A172 (cell line): Measurements from ENCODE around the gene SRL. TPM values are rescaled to one million over a fixed set of nuclear protein-coding genes. Genes with fewer than 3 reads are reported as not detected.
A peak's percentile ranks its signal among the peaks of the same experiment; 100 is the strongest.
"Not testable (repeated sequence)": the region's sequence is repeated elsewhere in the genome, so short reads cannot be mapped to it uniquely, and the experiment has no call there.

ENCODE experiments used
- DNase-seq: peaks from one replicate; pipeline ENCODE4 v3.0.0-alpha.2; 2015; ENCODE audit warnings: low spot score
- total RNA-seq: library from RNA; depleted of rRNA; stranded (reverse); fragments of >200 nt; shearing (Covaris generic); gene quantifications from 2 replicates; pipeline ENCODE4 v1.2.3, GENCODE V29; 2014

The SRL gene
- total RNA-seq, 1 experiment from 2014 or later: not detected

DNA sequence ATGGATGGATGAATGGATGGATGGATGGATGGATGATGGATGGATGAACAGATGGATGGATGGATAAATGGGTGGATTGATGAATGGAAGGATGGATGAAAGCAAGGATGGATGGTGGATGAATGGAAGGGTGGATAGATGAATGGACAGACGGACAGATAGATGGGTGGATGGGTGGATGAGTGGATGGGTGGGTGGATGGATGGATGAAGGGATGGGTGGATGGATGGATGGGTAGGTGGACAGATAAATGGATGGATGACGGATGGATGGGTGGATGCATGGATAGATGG, 14.9 kb downstream of the SRL start:
- no peak for DNase-seq

GRCh38 chr16:4226251-4227039, 15.4 kb downstream of the SRL start:
- no peak for DNase-seq

GRCh38 chr16:4225075-4225474, 16.8 kb downstream of the SRL start:
- no peak for DNase-seq

DNA sequence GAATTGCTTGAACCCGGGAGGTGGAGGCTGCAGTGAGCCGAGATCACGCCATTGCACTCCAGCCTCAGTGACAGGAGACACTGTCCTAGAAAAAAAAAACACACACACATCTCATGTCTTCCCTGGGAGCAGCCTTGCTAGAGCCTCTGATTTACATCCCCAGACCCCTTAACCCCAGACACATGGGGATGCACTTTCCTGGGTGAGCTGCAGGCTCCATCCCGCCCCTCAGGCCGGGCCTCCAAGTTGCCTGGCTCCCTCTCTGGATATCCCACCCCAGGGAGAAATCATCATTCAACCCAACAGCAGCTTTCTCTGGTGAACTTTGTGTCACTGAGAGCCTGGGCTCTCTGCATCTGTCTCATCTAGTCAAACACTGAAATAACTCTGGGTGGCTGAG, 21.5 kb downstream of the SRL start:
- DNase-seq: no peak

GRCh38 chr16:4218202-4218601, 23.7 kb downstream of the SRL start:
- no peak for DNase-seq

GRCh38 chr16:4217204-4218131, 24.4 kb downstream of the SRL start:
- no peak for DNase-seq

- DNase-seq: no peak
Measured at GRCh38 chr16:4216596-4216995, 25.3 kb downstream of the SRL start.

- no peak for DNase-seq
Measured at GRCh38 chr16:4215106-4215505, 26.8 kb downstream of the SRL start.

DNA sequence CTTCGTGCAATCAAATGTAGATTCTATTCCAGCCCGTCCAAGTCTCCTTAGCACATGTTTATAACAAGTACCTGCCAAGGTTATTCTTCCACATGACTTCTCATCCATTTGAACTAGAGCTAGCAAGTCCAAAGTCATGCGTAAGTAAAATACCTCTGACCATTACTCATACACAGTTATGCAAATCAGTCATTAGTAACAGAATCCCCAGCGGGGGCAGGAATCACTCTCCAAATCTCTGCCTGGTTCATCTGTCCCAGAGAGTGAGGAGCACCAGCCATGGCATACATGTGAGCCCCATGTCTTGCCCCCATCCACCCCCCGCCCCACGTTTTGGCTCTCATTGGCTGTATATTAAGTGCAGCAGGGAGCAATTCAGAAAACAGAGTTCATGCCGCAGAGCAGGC, 27.7 kb downstream of the SRL start:
- DNase-seq: peak; percentile 84

DNA sequence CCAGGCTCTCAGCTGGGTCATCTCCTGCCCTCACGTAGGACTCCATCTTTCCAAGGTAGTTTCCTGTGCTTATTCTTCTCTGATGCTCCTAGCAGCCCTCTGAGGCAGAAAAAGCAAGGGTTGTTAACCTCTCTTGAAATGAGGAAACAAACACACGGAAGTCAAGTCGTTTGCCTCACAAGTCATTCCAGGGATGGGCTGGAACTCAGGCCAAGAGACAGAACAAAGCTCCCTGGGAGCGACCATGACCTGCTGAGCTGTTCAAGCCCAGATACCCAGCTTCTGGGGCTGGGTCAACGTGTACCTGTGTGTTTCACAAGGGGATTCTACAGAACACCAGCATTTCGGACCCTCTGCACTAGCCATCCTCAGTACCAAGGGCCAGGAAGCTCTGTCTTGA, 28.1 kb downstream of the SRL start:
- DNase-seq: no peak

DNA sequence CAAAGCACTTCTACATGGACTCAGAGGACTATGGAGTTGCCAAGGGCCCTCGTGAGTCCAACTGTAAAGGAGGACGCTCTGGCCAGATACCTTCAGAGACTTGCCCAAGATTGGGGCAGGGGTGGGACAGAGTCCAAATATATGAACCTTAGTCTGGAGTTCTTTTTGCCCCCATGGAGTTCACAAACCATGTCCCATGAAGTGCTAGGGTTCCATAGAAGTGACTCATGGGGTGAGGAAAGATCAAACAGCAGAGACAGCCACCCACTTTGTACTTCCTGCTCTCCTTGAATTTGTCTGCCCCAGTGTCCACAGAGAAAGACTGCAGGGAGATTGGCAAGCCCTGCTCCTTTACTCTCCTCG, 29.0 kb downstream of the SRL start:
- DNase-seq: peak; percentile 45

DNA sequence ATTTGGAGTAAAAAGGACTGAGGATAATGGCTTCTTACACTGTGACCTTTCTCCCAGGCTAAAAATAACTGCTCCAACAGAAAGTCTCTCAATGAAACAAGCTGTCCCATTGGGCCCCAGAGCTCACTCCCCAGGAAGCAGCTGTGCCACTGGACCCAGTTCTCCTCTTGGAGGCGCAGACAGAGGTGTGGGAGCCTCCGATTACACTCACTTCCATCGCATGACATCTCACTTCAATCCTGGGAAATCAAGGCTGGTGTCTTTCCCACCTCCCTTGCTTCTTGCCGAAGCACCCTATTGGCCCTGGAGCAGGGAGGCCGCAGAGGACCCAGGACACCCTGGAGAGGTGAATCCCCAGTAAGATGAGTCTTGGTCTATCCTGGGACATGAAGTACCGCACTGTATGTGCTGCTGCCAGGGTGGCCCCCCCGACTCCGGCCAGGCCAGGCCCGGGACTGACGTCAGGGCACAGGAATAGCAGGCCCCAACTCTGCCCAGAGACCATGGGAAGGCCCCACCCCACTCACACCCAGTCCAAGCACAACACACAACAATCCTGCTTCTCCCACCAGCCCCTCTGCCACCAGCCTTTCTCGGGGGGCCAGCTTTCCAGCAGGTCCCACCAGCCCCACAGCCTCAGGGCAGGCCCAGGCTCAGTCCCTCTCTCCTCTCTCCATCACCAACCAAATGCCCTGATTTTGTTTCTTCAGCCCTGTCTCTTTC, 29.5 kb downstream of the SRL start:
- no peak for DNase-seq

DNA sequence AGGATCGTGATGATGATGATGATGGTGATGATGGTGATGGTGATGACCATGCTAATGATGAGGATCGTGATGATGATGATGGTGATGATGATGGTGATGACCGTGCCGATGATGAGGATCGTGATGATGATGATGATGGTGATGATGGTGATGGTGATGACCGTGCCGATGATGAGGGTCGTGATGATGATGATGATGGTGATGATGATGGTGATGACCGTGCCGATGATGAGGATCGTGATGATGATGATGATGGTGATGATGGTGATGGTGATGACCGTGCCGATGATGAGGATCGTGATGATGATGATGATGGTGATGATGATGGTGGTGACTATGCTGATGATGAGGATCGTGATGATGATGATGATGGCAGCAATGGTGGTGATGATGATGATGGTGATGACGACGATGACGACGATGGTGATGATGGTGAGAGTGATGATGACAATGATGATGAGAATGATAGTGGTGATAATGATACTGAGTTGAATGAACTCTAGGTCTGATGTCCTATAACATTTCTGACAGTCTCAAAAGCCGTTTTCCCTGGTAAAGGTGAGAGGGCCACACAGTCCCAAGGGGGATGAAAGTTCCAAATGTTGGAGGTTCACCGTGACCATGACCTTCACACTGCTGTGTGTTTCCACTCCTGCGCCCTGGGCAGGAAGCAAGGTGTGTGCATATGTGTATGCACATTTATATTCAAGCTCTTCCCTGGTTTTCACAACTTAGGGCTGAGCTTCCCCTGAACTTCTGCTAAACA, 30.3 kb downstream of the SRL start:
- not testable (repeated sequence) for DNase-seq

GRCh38 chr16:4209666-4210065, 32.2 kb downstream of the SRL start:
- no peak for DNase-seq

GRCh38 chr16:4208341-4208751, 33.5 kb downstream of the SRL start:
- no peak for DNase-seq

GRCh38 chr16:4207683-4208340, 34.1 kb downstream of the SRL start:
- no peak for DNase-seq

DNA sequence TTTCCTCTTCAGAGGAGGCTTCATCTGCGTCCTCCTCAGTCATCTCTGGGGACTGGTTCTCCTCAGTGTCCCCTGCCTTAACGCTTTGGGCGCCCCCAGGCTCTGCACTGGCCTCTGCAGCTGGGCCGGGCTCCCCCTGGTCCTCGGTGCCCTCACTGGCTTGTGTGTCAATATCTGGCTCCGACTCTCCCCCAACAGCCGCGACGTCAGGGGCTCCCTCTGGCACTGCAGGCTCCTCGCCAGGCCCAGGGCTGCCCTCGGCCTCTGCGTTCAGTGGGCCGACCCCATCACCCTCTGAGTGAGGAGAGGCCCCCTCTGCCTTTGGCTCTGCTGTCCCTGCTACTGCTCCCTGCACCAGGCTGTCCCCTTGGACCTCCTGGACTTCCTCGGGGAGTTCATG, 34.7 kb downstream of the SRL start:
- DNase-seq: no peak

DNA sequence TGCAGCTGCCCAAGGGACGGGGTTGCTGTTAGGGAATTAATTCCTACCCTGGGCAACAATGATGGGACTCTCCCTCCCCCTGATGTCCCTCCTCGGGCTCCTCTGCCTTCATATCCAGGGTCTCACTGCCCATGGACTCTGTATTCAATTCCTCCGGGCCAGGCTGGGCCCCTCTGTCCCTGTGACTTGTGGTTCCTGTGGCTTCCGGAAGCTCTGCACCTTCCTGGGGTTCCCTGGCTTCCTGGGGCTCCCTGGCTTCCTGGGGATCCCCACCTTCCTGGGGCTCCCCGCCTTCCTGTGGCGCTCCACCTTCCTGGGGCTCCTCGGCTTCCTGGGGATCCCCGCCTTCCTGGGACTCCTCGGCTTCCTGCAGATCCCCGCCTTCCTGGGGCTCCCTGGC, 35.2 kb downstream of the SRL start:
- no peak for DNase-seq

DNA sequence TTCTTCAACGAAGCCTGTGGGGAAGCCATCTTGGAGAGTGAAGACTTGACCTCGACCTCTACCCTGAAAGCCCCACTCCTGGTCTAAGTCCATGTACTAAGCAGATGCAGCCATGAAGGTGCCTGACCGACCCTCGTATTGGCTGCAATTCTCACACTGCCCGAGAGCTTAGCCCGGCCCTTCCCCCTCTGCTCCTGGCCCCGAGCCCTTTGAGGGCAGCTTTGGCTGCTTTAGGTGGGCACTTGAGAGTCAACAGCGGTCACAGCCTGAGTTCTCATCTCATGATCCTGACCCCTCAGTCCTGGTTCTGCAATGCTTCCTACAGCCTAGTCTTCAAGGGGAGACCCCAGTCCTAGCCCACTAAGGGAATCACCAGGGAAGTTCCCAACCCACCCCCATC, 35.9 kb downstream of the SRL start:
- no peak for DNase-seq

GRCh38 chr16:4204521-4204920, 37.4 kb downstream of the SRL start:
- no peak for DNase-seq

DNA sequence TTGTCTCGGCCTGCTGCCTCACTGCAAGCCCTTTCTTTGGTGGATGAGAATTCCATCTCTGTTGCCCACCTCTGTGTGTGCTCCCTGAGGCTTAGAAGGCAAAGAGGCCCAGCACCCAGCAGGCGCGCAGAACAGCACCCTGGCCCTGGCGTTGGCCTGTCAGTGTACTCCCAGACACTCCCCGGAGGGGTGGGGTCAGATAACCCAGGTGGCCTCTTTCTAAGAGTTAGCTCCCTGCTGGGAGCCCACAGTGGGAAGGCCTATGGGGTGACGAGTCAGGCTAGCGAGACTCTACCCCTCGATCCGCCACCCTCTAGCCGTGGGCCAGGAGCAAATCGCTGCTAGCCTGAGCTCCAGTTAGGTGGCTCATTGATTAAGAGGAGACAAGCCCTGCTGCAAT, 38.1 kb downstream of the SRL start:
- no peak for DNase-seq
